HepG2 (cell line): ENCODE data around the gene IL15RA. TPM values are rescaled to one million over a fixed set of nuclear protein-coding genes. Genes with fewer than 3 reads are reported as not detected.

ENCODE experiments used
- ATAC-seq: fragments of 200-7000 bp; cut with Tn5 transposase; 3 replicates; pipeline ENCODE4 v1.9.1; 2020; ENCODE audit warnings: mild to moderate bottlenecking, moderate library complexity
- BruUV-seq: library from RNA; stranded (reverse); fragments of 400-500 nt; replicated peaks from 2 replicates; lab custom pipeline; 2021; lab: Mats Ljungman, UMichigan
- CTCF ChIA-PET: fragments of 300-600 bp; formaldehyde crosslinking; extraction: SDS; loops from one replicate; lab custom pipeline; 2021; ENCODE audit warnings: low total read pairs, inconsistent platforms, low intra/inter-chr PET ratio; lab: Yijun Ruan, JAX
- POLR2A ChIA-PET: fragments of 350-600 bp; sonication (Branson Sonifier 250); formaldehyde crosslinking; loops from one replicate; lab custom pipeline; 2020; ENCODE audit warnings: antibody characterized with exemption, inconsistent platforms; lab: Yijun Ruan, JAX
- DNase-seq: peaks from one replicate; pipeline ENCODE4 v3.0.0-alpha.2; 2015; ENCODE audit warnings: low spot score
- FAIRE-seq: peaks from 3 replicates; lab custom pipeline; 2011; peaks lifted over from hg19 to GRCh38; lab: Jason Lieb, UNC
- H2AFZ ChIP-seq: one replicate; pipeline ENCODE4 v1.6.1; 2011; ENCODE audit warnings: low read length, inconsistent platforms
- H3K27ac ChIP-seq: fragments of 300-600 bp; 3 replicates; pipeline ENCODE4 v1.8.0; 2011; ENCODE audit warnings: mixed run types, mild to moderate bottlenecking, mixed read lengths, low read length, inconsistent platforms; ENCODE audit not compliant: insufficient read depth; ENCODE audit errors: extremely low read length
- H3K27me3 ChIP-seq, 2 experiments: fragments of 200-600 bp in 1 of 2; 2 replicates in 1 of 2; 3 replicates in 1 of 2; pipeline versions ENCODE4 v1.6.0 to v1.8.0; 2011; ENCODE audit warnings: low read length in 2 of 2, mild to moderate bottlenecking in 2 of 2, moderate library complexity in 2 of 2, inconsistent platforms in 1 of 2; ENCODE audit not compliant: insufficient read depth in 2 of 2, control insufficient read depth in 1 of 2
- H3K36me3 ChIP-seq, 2 experiments: fragments of 200-600 bp in 1 of 2; replicated peaks in 1 of 2; 2 replicates in 1 of 2; 3 replicates in 1 of 2; pipeline versions ENCODE4 v1.5.1 to v1.8.0; 2011; ENCODE audit warnings: low read length in 2 of 2, inconsistent platforms in 1 of 2; ENCODE audit not compliant: insufficient read depth in 2 of 2, control insufficient read depth in 1 of 2
- H3K4me1 ChIP-seq: 2 replicates; pipeline ENCODE4 v1.5.1; 2012; ENCODE audit warnings: low read length, inconsistent platforms; ENCODE audit not compliant: insufficient read depth
- H3K4me2 ChIP-seq: 2 replicates; pipeline ENCODE4 v1.6.0; 2011; ENCODE audit warnings: low read depth, low read length, inconsistent platforms
- H3K4me3 ChIP-seq, 3 experiments: fragments of 200-600 bp in 1 of 3; sonication (generic), shearing (Covaris generic) in 1 of 3; replicated peaks in 1 of 3; 2 replicates each; pipeline ENCODE4 v1.5.1; 2011 to 2016; ENCODE audit warnings: low read length in 3 of 3, inconsistent platforms in 2 of 3, low read depth in 2 of 3, mild to moderate bottlenecking in 2 of 3, control low read depth in 1 of 3, mixed read lengths in 1 of 3; ENCODE audit not compliant: insufficient read depth in 1 of 3
- H3K79me2 ChIP-seq: one replicate; pipeline ENCODE4 v1.6.1; 2011; ENCODE audit warnings: low read length, inconsistent platforms; ENCODE audit not compliant: insufficient read depth
- H3K9ac ChIP-seq: 2 replicates; pipeline ENCODE4 v1.6.0; 2011; ENCODE audit warnings: mild to moderate bottlenecking, low read depth, low read length, inconsistent platforms; ENCODE audit not compliant: insufficient read depth
- H3K9me3 ChIP-seq: 2 replicates; pipeline ENCODE4 v1.5.1; 2012; ENCODE audit warnings: mild to moderate bottlenecking, low read length
- H4K20me1 ChIP-seq: 2 replicates; pipeline ENCODE4 v1.6.0; 2011; ENCODE audit warnings: inconsistent platforms, mild to moderate bottlenecking, low read length, moderate library complexity; ENCODE audit not compliant: insufficient read depth
- AHDC1 ChIP-seq: sonication (generic); formaldehyde crosslinking; IDR thresholded peaks from 2 replicates; pipeline ENCODE4 v1.5.1; 2020; ENCODE audit warnings: mild to moderate bottlenecking, missing genetic modification reagents, borderline replicate concordance
- ZHX2 ChIP-seq, 2 experiments: sonication (generic) in 1 of 2; formaldehyde crosslinking in 1 of 2; IDR thresholded peaks; 2 replicates each; pipeline versions ENCODE4 v1.6.1 to v1.9.0; 2014 to 2022; ENCODE audit warnings: antibody characterized with exemption in 1 of 2, borderline replicate concordance in 1 of 2, inconsistent platforms in 1 of 2, low read depth in 1 of 2, missing genetic modification reagents in 1 of 2
- WGBS: methylation state at CpG from one replicate; pipeline ENCODE4 v1.1.6; 2017; ENCODE audit warnings: low lambda C conversion rate; 5-methylcytosine and 5-hydroxymethylcytosine counted together
- in situ Hi-C: cut with HindIII; loops from 2 replicates; pipeline ENCODE4 v1.10.0; 2017; ENCODE audit warnings: low pct_unique_long_range_greater_than_20kb; ENCODE audit not compliant: extremely low pct_ligation_motif_present
- intact Hi-C: fragments of 100-400 bp; cut with micrococcal nuclease; formaldehyde crosslinking; loops from one replicate; pipeline ENCODE4 v1.10.0; 2022; ENCODE audit not compliant: unreplicated experiment
- polyA plus RNA-seq, 8 experiments: library from polyadenylated mRNA; depleted of rRNA in 3 of 8; stranded (reverse) in 7 of 8; unstranded in 1 of 8; fragments of >200 nt; fragmentation: Illumina TruSeq in 4 of 8; extraction: Trizol in 4 of 8; gene quantifications; 2 replicates each; pipeline versions ENCODE4 v1.2.1 to v1.2.3, GENCODE V29; 2011 to 2016; ENCODE audit warnings: low read depth in 4 of 8, missing spikeins in 1 of 8, mixed read lengths in 1 of 8; ENCODE audit not compliant: insufficient read depth in 1 of 8
- total RNA-seq, 5 experiments: library from RNA; depleted of rRNA; stranded (reverse); fragments of >200 nt; fragmentation: Illumina TruSeq; extraction: Trizol; gene quantifications; 2 replicates each; pipeline ENCODE4 v1.2.3, GENCODE V29; 2016; ENCODE audit warnings: low read depth in 1 of 5

Gene IL15RA
- total and polyA plus RNA-seq, 2 of the 13 experiments (the other 11 are each of a cell fraction or from before 2014, with no cell fraction given) = 0.53 to 0.77 TPM

- Histone ChIP-seq H3K27ac (no peak overlapping the region), H3K27me3 (peaks cover 1 to 39% of the 10 kb centered on the region in 2 experiments; a peak in 3 of 5 replicates), H3K9me3 (no peaks in the 10 kb centered on the region), H3K79me2 (no peaks in the 10 kb centered on the region), H3K4me1 (no peaks in the 10 kb centered on the region), H3K9ac (no peak overlapping the region), H3K4me2 (no peak overlapping the region), H2AFZ (no peak overlapping the region), H4K20me1 (no peaks in the 10 kb centered on the region), H3K36me3 (no peaks in the 10 kb centered on the region), H3K4me3 (no peak overlapping the region)
- DNase-seq (no peak), FAIRE-seq (no peak), ATAC-seq (no peak)
- no peak for TF ChIP-seq AHDC1
- no peak for TF ChIP-seq ZHX2 (IDR thresholded peaks at IDR 0.05; ENCODE audit: low read depth)
- TF ChIP-seq ZHX2 (CRISPR knock-in tag; IDR thresholded peaks at IDR 0.05; ENCODE audit: borderline replicate concordance) = no peak
- in situ Hi-C loops (no loop called here), intact Hi-C loops (no loop called here)
- CTCF ChIA-PET = no interaction called here
- POLR2A ChIA-PET = no interaction called here
- 23% methylated on average over 5 of the region's 5 CpGs for WGBS
- BruUV-seq = no TSS peak
Observed at GRCh38 chr10:5985029-5985428, 7.7 kb upstream of the IL15RA start.
